Endometrial microvascular endothelial cells (primary cell): Measurements from ENCODE around the gene KAT6B. TPM values are rescaled to one million over a fixed set of nuclear protein-coding genes. Genes with fewer than 3 reads are reported as not detected.
"Not testable (repeated sequence)": the region's sequence is repeated elsewhere in the genome, so short reads cannot be mapped to it uniquely, and the experiment has no call there.

Source experiments
- in situ Hi-C: cut with HindIII; loops from 2 replicates; pipeline ENCODE4 v1.10.0; 2017; ENCODE audit warnings: low sequenced_read_pairs, low pct_unique_long_range_greater_than_20kb; ENCODE audit errors: inconsistent ontology term
- total RNA-seq: library from RNA; depleted of rRNA; stranded (reverse); fragments of >200 nt; gene quantifications from one replicate; pipeline ENCODE4 v1.2.3, GENCODE V29; 2015; ENCODE audit errors: inconsistent ontology term

The KAT6B gene
- total RNA-seq, 1 donor from 2014 or later = 6.5 TPM

GRCh38 chr10:74881253-74881884 is 55.0 kb downstream of the KAT6B start:
- in situ Hi-C loops = no loop called here

GRCh38 chr10:74882427-74882826 is 56.0 kb downstream of the KAT6B start:
- in situ Hi-C loops = no loop called here

GRCh38 chr10:74882831-74883230 is 56.4 kb downstream of the KAT6B start:
- in situ Hi-C loops = no loop called here

- in situ Hi-C loops = no loop called here
Observed at GRCh38 chr10:74883428-74883827, 57.0 kb downstream of the KAT6B start.

GRCh38 chr10:74887614-74888284 is 61.3 kb downstream of the KAT6B start:
- in situ Hi-C loops = no loop called here

GRCh38 chr10:74888962-74889661 is 62.7 kb downstream of the KAT6B start:
- in situ Hi-C loops = no loop called here

GRCh38 chr10:74889662-74889998 is 63.2 kb downstream of the KAT6B start:
- in situ Hi-C loops = no loop called here

GRCh38 chr10:74890460-74890859 is 64.1 kb downstream of the KAT6B start:
- in situ Hi-C loops = no loop called here

GRCh38 chr10:74891053-74891452 is 64.7 kb downstream of the KAT6B start:
- in situ Hi-C loops = no loop called here

GRCh38 chr10:74892839-74893238 is 66.4 kb downstream of the KAT6B start:
- in situ Hi-C loops = no loop called here

- in situ Hi-C loops = not testable (repeated sequence)
Observed at GRCh38 chr10:74893329-74893728, 66.9 kb downstream of the KAT6B start.

GRCh38 chr10:74896788-74897527 is 70.6 kb downstream of the KAT6B start:
- in situ Hi-C loops = no loop called here

GRCh38 chr10:74898201-74898976 is 72.0 kb downstream of the KAT6B start:
- in situ Hi-C loops = no loop called here

- in situ Hi-C loops = no loop called here
Observed at GRCh38 chr10:74900297-74900696, 73.9 kb downstream of the KAT6B start.

GRCh38 chr10:74901301-74901700 is 74.9 kb downstream of the KAT6B start:
- in situ Hi-C loops = no loop called here

GRCh38 chr10:74901867-74902450 is 75.6 kb downstream of the KAT6B start:
- in situ Hi-C loops = no loop called here

- in situ Hi-C loops = no loop called here
Observed at GRCh38 chr10:74903491-74903890, 77.1 kb downstream of the KAT6B start.

GRCh38 chr10:74906611-74907198 is 80.3 kb downstream of the KAT6B start:
- in situ Hi-C loops = no loop called here
